HG03159 (cell line): Measurements from ENCODE around the gene SF3B2.
"Not testable (repeated sequence)": the region's sequence is repeated elsewhere in the genome, so short reads cannot be mapped to it uniquely, and the experiment has no call there.

ENCODE experiments used
- ATAC-seq: cut with Tn5 transposase; IDR thresholded peaks from one replicate; pipeline ENCODE4 v1.9.1; 2021; ENCODE audit warnings: mild to moderate bottlenecking, moderate library complexity; ENCODE audit not compliant: unreplicated experiment

The SF3B2 gene

GRCh38 chr11:66104057-66104638, 52.0 kb downstream of the SF3B2 start:
- no peak for ATAC-seq

GRCh38 chr11:66106786-66107599, 54.8 kb downstream of the SF3B2 start:
- no peak for ATAC-seq

- ATAC-seq = no peak
These were observed 55.7 kb downstream of the SF3B2 start for GRCh38 chr11:66107600-66108510.

- no peak for ATAC-seq
These were observed 57.1 kb downstream of the SF3B2 start for GRCh38 chr11:66109294-66109693.

GRCh38 chr11:66111158-66111557, 59.0 kb downstream of the SF3B2 start:
- ATAC-seq = no peak

- ATAC-seq = no peak
These were observed 59.9 kb downstream of the SF3B2 start for GRCh38 chr11:66112041-66112491.

- ATAC-seq = no peak
These were observed 60.7 kb downstream of the SF3B2 start for GRCh38 chr11:66112601-66113499.

GRCh38 chr11:66114957-66115356, 62.8 kb downstream of the SF3B2 start:
- ATAC-seq = not testable (repeated sequence)

GRCh38 chr11:66115638-66116301, 63.6 kb downstream of the SF3B2 start:
- ATAC-seq = peak; percentile 59

- ATAC-seq = no peak
These were observed 64.6 kb downstream of the SF3B2 start for GRCh38 chr11:66116576-66117361.

GRCh38 chr11:66118847-66119246, 66.7 kb downstream of the SF3B2 start:
- no peak for ATAC-seq
